Tongue (tissue), 2 donors: ENCODE results near the gene ASS1. TPM values are rescaled to one million over a fixed set of nuclear protein-coding genes. Genes with fewer than 3 reads are reported as not detected.
A peak's percentile ranks its signal among the peaks of the same experiment; 100 is the strongest.

ENCODE experiments used
- DNase-seq: peaks from one replicate; pipeline ENCODE4 v3.0.0-alpha.2; 2015
- total RNA-seq: library from RNA; depleted of rRNA; stranded (reverse); fragments of >200 nt; gene quantifications from one replicate; pipeline ENCODE4 v1.2.3, GENCODE V29; 2014

The ASS1 gene
- total RNA-seq, 1 donor from 2014 or later, result 74.5 TPM

DNA sequence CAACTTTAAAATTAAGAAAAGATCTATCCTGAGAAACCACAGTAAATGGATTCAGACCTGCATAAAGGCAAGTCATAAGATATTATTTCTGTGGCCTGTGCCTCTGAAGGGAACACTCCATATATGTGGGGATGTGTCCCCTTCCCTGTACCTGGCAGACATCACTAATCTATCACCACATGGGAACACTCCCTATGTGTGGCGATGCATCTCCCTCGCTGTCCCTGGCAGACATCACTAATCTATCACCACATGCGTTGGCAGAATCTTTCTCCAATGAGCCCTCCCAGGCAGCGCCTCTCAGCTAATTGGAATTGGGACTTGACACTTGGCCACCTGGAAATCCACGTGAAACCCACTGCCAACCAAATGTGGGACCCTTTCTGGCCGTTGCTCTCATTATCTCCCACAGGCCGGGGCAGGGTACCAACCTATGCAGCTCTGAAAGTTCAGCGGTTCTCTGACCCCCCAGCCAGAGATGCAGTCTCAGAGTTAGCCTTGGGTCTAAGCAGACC is 25.2 kb upstream of the ASS1 start:
- DNase-seq, result no peak

- no peak for DNase-seq
Measured at GRCh38 chr9:130421154-130421801, 23.5 kb upstream of the ASS1 start.

DNA sequence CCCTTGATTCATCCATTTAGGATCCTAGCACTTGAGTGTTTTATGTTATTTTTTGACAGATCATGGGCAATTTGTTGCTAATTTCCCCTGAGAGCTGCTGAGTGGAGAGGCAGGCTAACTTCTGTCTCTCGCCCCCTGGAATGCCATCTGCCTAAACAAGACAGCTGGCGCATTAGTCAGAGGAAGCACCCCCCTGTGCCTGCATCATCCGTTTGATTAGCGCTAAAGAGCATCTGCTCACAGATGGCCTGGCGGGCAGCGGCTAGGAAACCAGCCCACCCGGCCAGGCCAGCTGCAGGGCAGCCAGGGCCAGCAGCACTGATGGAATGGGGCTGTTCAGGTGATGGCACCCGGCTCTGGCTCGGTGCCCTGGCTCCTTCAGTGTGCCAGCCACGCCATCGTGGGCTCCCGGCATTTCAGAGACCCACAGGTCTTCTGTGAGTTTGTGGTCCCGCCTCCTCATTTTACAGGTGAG is 22.9 kb upstream of the ASS1 start:
- DNase-seq, result peak; percentile 91

DNA sequence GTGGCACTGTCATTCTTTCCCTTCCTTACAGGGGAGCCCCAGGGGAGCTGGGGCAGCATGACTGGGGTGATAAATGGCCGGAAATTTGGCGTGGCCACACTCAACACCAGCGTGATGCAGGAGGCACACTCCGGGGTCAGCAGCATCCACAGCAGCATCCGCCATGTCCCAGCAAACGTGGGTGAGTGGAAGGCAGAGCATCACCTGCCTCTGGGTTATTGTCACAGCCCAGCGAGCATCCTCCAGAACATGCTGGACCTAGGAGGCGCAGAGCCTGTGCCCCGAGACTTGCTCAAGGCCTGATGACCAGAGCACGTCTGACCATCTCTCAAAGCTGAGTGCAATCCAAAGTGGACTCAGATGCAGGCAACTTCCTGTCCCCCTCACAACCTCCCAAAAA is 22.2 kb upstream of the ASS1 start:
- DNase-seq, result no peak

DNA sequence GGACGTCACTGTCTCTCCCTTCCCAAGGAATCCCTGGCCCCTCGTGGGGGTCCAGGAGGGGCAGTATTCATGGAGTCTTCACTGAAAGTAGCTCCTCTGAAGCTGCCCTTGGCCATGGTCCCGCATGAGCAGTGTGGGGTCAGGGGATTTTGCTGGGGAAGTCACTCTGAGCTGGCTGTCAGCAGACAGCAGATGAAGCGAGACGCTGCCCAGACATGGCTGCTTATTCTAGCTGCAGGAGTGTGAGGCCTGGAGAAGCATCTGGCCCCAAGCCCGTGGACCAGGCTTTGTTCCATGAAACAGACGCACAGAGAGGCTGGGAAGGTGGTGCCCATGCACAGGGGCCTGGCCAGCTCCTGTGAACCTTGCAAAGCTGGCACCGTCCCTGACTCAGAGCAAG is 21.5 kb upstream of the ASS1 start:
- peak; percentile 87 for DNase-seq

DNA sequence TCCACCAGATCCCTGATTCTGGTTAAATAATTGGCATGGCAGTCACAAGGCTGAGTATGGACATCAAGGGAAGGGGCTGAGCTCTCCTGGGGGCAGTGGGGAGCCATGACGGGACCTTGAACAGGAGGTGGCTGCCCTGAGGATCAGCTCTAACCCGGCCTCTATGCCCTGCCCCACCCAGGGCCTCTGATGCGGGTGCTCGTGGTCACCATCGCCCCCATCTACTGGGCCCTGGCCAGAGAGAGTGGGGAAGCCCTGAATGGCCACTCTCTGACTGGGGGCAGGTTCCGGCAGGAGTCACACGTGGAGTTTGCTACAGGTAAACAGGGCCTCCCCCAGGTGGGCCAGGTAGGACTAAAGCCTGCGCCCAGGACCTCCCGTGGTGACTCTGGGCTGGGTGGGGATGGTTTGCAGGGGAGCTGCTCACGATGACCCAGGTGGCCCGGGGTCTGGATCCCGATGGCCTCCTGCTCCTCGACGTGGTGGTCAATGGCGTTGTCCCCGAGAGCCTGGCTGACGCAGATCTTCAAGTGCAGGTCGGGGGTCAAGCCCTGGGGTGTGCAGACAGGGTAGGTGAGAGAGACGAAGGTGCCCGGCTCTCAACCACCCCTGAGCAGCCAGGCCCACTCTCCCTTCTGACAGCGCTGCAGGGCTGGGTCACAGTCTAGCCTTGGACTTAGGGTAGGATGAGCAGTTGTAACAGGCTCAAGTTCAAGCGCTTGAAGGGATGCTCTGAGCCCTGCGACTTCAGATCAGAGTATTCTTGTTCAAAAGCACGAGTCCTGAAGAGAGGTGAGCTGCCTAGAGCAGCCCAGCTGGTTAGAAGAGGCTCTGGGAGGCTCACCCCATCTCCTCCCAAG is 19.9 kb upstream of the ASS1 start:
- DNase-seq, result no peak

DNA sequence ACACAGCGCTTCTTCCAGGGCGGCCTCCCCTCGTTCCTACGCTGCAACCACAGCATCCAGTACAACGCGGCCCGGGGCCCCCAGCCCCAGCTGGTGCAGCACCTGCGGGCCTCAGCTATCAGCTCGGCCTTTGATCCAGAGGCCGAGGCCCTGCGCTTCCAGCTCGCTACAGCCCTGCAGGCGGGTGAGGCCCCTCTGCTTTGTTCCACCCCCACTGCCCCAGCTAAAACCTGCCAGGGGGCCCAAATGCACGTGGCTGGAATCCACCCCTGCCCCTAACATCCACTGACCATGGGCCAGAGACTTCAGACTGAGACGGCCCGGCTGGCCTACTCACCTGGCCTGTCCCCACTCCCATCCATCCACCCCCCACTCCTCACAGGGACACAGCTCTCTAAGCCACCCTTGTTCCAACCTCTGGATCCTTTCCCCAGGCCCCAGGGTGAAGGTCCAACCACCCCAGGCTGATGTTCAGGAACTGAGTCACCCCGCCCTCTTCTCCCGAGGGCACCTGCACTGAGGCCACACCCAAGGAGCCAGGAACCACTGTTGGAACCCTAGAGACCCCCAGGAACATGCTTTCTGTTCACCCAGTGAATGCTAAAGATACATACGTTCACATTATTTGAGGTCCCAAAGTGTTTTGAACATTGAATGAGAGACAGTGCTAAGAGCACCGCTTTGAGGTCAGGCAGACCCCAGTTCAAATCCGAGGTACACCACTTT is 18.9 kb upstream of the ASS1 start:
- DNase-seq, result no peak

DNA sequence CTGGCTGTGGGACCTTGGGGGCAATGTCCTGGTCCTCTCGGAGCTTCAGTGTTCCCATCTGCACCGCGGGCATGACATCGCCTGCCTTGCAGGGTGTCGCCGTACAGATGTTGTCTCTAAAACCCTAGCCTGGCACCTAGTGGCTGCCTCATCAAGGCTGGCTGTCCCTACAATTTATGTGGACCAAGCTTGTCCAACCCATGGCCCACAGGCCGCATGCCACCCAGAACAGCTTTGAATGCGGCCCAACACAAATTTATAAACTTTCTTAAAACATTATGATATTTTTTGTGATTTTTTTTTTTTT is 18.3 kb upstream of the ASS1 start:
- DNase-seq, result no peak

- DNase-seq, result no peak
Measured at GRCh38 chr9:130426883-130427282, 17.9 kb upstream of the ASS1 start.

GRCh38 chr9:130427326-130427725 is 17.4 kb upstream of the ASS1 start:
- DNase-seq, result no peak

GRCh38 chr9:130428086-130428665 is 16.6 kb upstream of the ASS1 start:
- no peak for DNase-seq

DNA sequence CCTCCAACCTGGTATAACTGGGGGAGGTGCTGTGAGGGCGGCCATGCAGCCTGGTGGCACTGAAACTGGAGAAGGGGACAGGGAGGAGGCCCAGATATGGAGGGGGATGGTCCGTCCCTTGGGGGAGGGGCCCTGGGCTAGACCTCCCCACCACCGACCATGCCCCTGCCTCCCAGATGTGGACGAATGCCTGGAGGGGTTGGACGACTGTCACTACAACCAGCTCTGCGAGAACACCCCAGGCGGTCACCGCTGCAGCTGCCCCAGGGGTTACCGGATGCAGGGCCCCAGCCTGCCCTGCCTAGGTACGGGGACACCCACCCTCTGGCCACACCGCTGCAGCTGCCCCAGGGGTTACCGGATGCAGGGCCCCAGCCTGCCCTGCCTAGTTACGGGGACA is 15.4 kb upstream of the ASS1 start:
- no peak for DNase-seq

DNA sequence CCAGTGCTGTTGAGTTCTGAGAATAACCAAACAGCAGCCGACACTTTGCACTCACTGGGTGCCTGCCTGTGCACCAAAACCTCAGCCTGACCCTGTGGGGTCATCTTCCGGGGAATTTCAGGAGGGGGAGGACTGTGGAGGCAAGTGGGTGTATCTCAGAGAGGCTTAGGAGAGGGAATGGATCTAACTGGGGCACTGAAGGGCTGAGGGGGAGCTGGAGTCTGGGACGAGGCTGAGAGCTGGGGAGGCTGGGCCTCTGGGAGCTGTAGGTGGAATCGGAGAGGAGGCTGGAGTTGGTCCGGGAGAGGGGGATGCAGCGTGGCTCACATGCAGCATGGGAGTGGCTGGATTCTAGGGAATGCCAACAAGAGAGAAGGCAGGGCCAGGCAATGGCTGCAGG is 14.9 kb upstream of the ASS1 start:
- no peak for DNase-seq

GRCh38 chr9:130430232-130430631 is 14.5 kb upstream of the ASS1 start:
- no peak for DNase-seq

DNA sequence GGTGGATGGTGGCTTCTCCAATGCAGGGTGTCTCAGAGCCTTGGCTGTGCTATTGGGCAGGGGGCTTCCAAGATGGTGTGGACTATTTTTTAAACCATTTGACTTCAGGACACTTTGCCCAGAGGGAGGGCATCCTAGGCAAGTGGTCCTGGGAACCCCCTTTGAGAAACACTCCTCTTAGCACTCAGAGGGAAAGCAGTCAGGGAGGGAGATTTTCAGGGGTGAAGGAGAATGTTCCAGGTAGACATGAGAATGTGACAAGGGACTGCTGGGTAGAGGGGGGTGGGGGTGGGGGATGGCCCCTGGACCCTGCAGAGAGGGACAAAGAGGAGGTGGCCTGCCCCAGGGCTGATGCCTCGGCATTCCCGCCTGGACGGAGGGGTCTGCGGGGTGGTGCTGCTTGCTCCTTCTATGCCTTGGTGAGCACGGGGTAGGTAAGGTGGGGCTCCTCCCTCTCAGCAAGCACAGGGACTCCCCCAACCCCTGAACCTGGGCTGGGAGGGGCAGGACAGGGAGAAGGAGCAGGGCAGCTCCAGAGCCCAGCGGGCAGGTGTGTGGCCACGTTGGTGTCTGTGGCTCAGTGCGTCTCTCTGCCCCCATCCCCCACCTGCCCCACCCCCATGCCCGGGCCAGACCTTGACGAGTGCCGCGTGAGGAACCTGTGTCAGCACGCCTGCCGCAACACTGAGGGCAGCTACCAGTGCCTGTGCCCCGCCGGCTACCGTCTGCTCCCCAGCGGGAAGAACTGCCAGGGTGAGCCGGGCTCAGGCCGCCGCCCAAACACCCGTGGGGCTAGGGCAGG is 13.8 kb upstream of the ASS1 start:
- DNase-seq, result no peak

- DNase-seq, result no peak
Measured at GRCh38 chr9:130431536-130432303, 13.0 kb upstream of the ASS1 start.

DNA sequence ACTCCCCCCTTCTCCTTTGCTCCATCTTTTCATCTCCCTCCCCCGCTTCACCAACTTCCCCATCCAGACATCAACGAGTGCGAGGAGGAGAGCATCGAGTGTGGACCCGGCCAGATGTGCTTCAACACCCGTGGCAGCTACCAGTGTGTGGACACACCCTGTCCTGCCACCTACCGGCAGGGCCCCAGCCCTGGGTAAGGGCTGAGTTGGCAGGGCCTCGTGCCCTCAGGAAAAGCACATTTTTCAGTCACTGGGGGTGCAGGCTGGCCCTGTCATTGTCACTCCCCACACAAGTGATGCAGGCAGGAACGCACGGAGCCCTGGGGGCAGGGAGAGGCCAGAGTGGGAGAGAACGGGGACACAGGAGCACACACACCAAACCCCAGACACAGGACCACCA is 12.4 kb upstream of the ASS1 start:
- no peak for DNase-seq

GRCh38 chr9:130432796-130433167 is 12.0 kb upstream of the ASS1 start:
- no peak for DNase-seq

GRCh38 chr9:130433168-130433946 is 11.4 kb upstream of the ASS1 start:
- peak; percentile 67 for DNase-seq

- DNase-seq, result peak; percentile 42
Measured at GRCh38 chr9:130433947-130434262, 10.9 kb upstream of the ASS1 start.
